GM21526 (cell line): Measurements from ENCODE around the gene TTC39B.
A peak's percentile ranks its signal among the peaks of the same experiment; 100 is the strongest.
"Not testable (repeated sequence)": the region's sequence is repeated elsewhere in the genome, so short reads cannot be mapped to it uniquely, and the experiment has no call there.

Source experiments
- ATAC-seq: cut with Tn5 transposase; IDR thresholded peaks from one replicate; pipeline ENCODE4 v1.9.1; 2021; ENCODE audit warnings: moderate library complexity; ENCODE audit not compliant: unreplicated experiment, low FRiP score

The TTC39B gene

DNA sequence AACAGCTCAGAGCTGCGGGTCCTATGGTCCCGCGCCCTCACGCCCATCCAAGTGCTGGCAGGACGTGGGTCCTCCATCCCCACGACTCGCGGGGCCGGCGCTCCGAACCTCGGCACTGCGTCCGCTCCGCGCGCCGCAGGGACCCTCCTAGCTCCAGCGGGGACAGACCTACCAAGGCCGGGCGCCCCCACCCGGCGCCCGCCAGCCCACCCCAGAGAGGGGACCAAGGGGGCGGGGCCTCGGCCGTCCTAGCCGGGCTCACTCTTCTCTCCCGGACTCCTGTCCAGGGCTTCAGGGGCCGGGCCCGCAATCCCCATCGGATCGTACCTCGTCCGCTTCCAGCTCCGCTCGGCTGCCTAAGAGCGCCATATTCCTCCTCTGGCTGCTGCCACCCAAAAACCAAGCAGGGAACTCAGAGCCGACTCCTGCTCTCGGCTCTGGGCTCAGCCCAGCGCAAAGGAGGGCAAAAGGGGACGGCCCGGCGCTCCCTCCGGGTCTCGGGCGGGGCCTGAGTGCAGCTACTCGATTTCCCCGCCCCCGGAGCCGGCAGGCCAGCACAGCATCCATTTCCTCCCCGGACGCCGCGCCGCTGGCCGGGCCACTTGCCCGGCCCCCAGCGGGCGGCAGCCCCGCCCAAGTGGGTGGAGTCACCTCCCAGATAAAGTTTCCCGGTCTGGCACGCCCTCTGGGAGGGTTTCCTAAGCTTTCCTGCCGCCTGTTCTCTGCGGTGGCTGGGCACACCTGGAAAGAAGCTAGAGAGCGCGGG, at the start of gene TTC39B:
TSS of gene TTC39B (minus strand) at position 460 of the 766 bp plus-strand sequence. CDS start at position 369, 91 bp downstream.
- ATAC-seq = peak; percentile 96

DNA sequence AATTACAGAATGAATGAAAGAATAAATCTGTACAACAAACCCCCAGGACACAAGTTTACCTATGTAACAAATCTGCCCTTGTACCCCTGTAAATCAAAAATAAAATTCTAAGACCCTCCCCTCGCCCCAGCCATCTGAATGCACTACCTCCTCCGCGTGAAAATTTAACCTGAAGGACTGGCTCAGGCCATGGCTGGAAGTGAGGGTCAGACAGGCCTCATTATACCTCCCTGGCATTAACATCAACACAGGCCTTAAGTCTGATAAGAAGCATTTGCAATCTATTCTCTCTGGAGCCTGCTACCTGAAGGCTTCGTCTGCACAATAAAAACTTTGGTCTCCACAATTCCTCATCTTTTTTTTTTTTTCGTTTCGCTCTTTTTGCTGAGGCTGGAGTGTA, 48.7 kb upstream of the TTC39B start:
- no peak for ATAC-seq

DNA sequence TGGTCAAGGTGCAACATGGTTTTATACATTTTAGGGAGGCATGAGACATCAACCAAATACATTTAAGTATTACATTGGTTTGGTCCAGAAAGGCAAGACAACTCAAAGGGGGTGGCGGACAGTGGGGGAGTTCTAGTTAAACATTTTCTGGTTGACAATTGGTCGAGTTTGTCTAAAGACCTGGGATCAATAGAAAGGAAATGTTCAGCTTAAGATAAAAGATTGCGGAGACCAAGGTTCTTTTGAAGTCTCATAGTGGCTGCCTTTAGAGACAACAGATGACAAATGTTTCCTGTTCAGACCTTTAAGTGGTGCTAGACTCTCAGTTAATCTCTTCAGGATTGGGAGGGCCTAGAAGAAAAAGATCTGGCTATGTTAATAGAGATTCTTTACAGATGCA, 47.7 kb upstream of the TTC39B start:
- no peak for ATAC-seq

DNA sequence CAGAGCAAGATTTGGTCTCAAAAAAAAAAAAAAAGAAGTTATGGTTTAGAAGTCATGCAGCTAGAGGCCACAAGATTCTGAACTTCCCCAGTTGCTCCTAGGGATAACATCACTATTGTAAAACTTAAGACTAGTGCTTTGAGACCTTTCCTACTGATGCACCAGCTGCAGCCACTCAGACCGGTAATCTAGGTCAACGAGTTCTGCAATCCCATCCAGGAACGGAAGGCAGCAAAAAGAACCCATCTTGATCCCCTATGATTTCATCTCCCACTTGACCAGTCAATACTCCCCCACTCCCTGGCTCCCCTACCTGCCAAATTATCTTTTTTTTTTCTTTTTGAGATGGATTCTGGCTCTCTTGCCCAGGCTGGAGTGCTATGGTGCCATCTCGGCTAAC, 46.9 kb upstream of the TTC39B start:
- ATAC-seq = no peak

DNA sequence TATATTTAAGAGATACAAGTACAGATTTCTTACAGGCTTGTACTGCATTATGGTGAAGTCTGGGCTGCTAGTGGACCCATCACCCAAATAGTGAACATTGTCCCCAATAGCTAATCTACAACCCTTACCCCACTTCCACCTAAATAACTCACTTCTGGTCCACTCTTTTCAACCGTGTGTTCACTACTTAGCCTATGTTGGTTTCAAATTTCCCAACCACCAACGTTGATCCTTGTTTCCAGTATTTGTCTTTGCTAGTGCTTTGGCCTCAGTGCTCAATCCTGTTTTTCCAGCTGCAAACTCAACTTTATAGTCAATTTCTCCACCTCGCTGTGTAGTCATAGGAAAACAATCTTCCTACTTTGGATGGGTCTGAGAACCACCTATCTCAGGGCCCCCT, 45.3 kb upstream of the TTC39B start:
- ATAC-seq = no peak

DNA sequence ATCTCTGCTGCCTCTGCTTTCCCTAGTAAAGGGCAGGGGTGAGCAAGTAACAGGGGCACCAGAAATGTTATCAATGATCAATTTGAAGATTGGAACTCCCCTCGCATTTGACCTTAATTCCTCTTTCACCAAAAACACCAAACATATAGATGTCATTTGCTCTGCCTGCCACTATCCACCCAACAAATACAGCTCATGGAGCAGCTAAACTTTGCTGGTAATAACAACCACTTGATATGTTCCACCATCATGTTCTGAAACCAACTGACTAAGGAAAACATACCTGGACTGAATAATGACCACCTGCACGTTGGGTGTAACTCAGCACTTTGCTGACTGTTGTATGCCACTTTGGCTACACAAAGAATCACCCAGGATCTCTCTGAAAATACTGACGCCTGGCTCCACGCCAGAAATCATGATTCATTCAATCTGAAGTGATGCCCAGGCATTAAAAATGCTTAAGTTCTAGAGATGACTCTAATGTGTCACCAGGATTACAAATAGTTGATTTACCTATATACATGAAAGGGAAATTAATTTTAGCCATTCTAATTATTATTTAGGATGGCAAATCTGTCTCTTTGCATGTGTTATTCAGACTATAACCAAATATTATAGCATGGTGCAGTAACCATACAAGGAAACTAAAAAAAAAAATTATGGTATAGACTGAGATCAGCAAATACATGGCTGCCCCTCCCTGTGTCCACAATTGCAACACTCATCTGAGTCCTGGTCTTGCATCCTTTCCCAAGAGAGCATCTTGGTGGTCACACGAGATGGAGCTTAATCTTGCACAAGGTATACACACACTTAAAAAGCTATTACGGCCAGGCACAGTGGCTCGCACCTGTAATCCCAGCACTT, 43.1 kb upstream of the TTC39B start:
- no peak for ATAC-seq

DNA sequence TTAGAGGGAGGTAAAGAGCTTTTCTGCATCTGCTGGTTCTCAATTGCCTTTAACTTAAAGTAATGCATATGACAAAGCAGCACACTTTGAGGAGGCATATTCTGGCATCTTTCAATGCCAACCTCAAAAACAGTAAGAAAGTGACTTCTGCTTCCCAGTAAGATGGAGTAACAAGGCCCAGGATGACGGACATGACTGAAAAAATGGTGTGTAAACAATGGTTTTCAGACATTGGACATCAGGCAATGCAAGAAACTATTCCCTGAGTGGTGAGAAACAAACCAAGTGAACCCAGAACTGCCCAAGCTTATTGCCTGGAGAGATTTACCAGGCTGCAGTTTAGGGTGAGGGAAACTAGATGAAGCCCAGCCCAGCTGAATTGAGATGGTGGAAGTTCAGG, 39.8 kb upstream of the TTC39B start:
- ATAC-seq = no peak

DNA sequence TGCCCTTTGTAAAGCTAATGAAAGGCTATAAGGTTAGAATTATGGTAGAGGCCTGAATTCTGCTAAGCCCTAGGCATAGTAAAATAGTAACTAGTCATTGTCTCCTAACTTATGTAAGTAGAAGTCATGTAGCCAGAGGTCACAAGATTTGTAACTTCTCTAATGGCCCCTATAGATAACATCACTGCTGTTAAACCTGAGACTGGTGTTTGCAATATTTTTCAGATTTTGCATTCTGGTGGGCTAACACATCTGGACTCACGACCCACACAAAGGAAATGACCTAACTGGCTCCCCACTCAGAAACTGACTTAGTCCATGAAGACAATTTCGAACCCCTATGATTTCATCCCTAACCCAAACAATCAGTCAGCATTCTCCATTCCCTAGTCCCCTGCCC, 37.2 kb upstream of the TTC39B start:
- ATAC-seq = no peak

DNA sequence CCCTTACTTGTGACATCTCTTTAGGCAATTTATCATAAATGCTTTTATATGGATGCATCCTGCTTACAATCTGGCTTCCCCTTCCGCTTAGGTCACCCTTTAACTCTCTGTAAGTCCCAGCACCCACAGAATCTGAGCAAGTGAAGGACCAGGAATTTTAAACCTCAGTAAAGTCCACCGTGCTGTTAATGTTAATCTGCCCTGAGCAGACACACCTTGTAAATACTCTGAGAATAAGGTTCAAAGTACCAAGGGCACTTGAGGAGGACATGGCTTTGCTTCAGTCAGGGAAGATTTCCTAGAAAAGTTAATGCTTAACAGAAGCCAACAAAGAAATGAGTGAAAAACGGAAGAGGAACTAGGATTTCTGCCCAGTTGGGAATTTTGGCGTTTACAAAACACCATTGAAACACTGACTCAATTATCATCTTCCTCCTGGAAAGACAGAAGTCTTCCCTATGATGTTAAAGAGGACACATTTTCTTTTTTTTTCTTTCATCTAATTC, 26.4 kb upstream of the TTC39B start:
- ATAC-seq = no peak

DNA sequence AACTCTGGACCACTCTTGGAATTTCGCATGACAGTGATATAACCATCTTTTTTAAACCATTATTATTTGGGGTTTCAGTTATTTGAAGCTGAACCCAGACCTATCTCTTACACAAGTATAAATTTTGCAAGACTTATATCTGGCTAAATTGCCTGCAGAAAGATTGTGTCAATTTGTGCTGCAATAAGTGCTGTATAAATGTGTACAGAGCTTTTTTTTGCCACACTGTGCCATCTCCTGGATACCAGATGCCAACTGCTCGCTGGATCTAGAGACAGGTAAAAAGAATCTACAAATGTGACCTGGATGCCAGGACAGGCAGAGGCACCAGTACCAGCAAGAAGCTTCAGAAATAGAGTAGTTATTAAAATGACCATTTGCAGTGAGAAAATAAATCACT, 25.9 kb upstream of the TTC39B start:
- no peak for ATAC-seq

DNA sequence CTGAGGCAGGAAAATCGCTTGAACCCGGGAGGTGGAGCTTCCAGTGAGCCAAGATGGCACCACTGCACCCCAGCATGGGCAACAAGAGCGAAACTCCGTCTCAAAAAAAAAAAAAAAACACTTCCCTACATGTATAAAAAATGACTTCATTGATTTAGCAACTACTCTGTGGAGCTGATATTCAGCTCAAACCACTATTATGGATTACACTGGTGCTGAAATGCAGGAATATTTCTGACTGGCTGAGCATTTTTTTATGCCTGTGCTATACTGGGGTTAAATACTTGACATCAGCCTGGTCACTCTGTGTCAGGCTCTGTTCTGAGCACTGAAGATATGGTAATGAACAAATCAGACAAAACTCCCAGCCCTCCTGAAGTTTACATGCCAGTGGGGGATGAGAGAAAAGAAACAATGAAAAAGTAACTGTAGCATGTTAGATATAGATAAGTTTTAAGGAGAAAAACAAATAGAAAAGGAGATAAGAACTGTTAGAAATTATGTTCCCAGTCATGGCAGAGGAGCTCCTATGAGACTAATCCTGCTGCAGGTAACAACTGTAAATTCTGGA, 22.6 kb upstream of the TTC39B start:
- ATAC-seq = no peak

DNA sequence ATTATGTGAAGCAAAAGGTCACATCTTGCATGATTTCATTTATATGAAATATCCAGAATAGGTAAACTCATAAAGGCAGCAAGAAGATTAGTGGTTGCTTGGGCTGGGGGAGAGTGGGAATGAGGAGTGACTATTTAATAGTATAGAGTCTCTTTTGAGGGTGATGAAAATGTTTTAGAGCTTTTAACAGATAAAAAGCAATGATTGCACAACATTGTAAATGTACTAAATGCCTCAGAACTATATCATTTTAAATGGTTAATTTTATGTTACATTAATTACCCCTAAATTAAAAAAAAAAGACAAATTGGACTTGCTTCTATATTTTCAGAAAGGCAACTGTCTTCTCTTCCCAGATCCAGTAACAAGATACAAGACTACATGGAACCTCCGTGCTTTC, 21.9 kb upstream of the TTC39B start:
- no peak for ATAC-seq

DNA sequence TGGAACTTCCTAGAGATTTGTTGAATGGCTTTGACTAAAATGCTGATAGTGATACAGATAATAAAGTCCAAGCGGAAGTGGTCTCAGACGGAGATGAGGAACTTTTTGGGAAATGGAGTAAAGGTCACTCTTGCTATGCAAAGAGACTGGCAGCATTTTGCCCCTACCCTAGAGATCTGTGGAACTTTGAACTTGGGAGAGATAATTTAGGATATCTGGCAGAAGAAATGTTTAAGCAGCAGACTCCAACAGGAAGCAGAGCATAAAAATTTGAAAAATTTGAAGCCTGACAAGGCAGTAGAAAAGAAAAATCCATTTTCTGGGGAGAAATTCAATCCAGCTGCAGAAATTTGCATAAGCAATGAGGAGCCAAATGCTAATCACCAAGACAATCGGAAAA, 15.7 kb upstream of the TTC39B start:
- not testable (repeated sequence) for ATAC-seq

DNA sequence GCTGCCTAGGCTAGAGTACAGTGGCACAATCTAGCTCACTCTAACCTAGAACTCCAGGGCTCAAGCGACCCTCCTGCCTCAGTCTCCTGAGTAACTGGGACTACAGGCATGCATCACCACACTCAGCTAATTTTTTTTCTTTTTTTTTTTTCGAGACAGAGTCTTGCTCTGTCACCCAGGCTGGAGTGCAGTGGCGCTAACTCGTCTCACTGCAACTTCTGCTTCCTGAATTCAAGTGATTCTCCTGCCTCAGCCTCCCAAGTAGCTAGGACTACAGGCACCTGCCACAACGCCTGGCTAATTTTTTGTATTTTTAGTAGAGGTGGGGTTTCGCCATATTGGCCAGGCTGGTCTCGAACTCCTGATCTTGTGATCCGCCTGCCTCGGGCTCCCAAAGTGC, 12.6 kb upstream of the TTC39B start:
- not testable (repeated sequence) for ATAC-seq

DNA sequence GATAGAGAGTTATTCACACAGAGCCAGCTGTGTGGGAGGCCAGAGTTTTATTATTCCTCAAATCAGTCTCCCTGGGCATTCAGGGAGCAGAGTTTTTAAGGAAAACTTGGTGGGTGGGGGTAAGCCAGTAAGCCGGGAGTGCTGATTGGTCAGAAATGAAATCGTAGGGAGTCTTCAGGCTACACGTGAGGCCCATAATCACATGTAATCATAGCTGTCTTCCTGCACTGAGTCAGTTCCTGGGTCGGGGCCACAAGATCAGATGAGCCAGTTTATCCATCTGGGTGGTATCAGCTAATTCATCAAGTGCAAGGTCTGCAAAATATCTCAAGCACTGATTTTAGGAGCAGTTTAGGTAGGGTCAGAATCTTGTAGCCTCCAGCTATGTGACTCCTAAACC, 10.8 kb upstream of the TTC39B start:
- ATAC-seq = no peak

DNA sequence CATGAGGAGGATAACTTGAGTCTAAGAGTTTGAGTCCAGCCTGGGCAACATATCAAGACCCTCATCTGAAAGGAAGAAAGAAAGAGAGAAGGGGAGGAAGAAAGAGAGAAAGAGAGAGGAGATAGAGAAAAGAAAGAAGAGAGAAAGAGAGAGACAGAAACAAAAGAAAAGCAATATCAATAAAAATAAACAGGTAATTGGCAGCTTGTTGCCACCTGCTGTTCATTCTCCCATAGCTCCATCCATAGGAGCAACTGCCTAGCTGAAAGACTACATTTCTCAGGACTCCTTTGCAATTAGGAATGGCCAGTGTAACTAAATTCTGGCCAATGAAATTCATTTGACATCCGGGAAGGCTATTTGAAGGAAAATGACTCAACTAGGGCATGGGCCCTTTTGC, 4.6 kb upstream of the TTC39B start:
- ATAC-seq = no peak

DNA sequence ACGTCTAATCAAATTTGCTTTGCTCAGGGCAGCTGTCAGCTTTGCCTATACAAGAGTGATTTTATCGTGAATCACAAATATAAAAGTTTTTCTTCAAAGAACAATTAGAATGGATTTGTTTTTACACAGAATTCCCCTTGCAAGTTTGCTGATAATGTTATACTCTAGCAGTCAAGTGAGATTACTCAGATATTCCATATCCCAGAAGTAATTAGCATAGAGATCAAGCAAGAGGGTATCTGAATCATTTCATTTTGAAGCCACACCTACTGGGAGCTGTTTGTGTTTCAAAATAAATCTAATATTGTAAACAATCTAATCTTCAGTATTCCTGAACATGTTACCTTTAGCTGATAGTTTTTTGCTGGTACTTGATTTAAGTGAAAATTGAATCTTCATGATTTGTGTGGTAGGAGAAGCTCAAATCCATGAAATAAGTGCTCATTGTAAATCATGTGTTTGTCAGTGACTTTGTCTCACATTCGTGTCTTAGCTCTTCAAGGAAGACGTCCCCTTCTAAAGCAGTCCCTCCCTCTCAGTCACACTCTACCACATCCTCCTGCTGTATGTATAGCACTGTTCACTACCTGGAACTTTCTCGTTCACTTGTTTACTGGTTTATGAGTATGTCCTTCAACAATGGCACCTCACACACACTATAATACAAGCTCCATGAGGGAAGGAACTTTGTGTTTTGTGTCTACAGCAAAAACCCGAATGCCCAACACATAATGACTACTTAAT, 3.3 kb upstream of the TTC39B start:
- ATAC-seq = no peak

DNA sequence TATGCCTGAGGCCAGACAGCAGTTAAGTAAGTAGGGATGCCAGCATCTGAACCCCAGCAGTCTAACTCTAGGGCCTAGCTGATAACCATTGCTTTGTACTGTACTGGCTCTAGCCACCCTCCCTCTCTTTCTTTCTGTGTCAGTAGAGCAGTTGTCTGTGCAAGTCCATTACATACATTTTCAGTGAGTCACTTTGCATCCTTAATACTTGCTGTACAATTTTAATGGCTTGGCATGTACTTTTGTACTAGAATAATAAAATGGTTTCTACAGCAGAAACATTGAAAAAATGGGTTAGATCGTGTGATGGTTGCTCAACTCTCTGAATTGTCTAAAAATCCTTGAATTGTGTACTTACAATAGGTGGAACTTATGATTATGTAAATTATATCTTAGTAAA, 1.5 kb upstream of the TTC39B start:
- ATAC-seq = no peak

DNA sequence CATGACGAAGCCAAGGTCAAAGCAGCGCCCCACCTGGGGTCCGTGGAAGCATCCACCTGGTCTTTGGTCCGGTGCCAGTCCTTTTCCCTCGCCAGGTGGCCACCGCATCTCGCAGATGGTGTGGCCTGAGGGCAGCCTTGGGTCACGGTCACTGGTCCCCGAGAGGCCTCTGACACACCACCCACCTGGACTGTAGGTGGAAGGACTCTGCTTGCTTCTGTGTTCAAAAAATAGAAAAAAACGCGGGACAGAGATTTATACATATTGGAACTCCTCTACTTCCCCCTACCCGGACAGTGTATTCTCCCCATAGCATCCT, 466 bp upstream of the TTC39B start:
- ATAC-seq = peak; percentile 27

DNA sequence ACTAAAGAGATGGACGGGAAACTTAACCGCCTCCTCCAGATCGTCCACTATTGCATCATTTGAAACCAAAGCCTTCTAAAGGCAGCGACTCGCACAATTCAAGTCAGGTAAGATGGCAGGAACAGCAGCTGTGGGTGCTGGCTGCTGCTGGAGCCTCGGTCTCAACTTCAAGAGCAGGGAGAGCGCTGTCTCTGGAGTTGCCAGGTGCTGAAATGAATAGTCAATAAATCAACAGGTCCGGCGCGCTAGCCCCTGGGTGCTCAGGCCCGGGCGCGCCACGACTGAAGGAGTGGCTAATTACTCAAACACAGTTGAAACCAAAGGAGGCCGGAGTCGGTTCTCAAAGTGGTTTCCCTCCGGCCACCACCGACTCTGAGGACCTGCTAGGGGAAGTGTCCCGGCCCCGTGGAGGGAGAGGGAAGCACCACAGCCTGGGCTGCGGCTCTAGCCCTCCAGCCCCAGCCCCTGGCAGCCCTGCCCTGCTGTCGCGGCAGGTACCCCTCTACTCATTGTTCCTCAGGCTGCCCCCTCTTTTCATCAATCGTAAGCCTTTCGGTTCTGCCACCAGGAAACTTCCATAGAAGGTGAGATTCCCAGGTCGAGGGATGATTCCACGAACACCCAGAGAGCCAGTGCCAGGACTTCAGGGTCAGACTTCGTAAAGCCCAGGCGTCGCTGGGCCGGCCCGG, 804 bp downstream of the TTC39B start:
- ATAC-seq = peak; percentile 19
